C4-2B (cell line): ENCODE measurements around the gene PBRM1.

Experiments
- ZFX ChIP-seq: fragments of 450-650 bp; IDR thresholded peaks from 2 replicates; pipeline ENCODE4 v1.6.1; 2017
- TF ChIP-seq, protein P1 (sequence below): fragments of 450-650 bp; conservative IDR thresholded peaks from 2 replicates; pipeline ENCODE4 v1.5.1; 2017; ENCODE audit warnings: mild to moderate bottlenecking

GRCh38 chr3:52723935-52724334, 38.2 kb upstream of the PBRM1 start:
- TF ChIP-seq, protein P1, sequence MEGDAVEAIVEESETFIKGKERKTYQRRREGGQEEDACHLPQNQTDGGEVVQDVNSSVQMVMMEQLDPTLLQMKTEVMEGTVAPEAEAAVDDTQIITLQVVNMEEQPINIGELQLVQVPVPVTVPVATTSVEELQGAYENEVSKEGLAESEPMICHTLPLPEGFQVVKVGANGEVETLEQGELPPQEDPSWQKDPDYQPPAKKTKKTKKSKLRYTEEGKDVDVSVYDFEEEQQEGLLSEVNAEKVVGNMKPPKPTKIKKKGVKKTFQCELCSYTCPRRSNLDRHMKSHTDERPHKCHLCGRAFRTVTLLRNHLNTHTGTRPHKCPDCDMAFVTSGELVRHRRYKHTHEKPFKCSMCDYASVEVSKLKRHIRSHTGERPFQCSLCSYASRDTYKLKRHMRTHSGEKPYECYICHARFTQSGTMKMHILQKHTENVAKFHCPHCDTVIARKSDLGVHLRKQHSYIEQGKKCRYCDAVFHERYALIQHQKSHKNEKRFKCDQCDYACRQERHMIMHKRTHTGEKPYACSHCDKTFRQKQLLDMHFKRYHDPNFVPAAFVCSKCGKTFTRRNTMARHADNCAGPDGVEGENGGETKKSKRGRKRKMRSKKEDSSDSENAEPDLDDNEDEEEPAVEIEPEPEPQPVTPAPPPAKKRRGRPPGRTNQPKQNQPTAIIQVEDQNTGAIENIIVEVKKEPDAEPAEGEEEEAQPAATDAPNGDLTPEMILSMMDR: no peak
- TF ChIP-seq ZFX: no peak
